ENCODE measurements around the gene GSTO1. TPM values are rescaled to one million over a fixed set of nuclear protein-coding genes. Genes with fewer than 3 reads are reported as not detected.

The GSTO1 gene
- total and polyA plus RNA-seq, 9 of the 15 experiments (the other 6 are each of a cell fraction or from before 2014, with no cell fraction given), result 136 to 592 (median 237) TPM

GRCh38 chr10:104284846-104285245 lies 30.2 kb downstream of the GSTO1 start (continued):
- TF ChIP-seq MGA (IDR thresholded peaks at IDR 0.05) (no peak), NR3C1 (CRISPR knock-in tag; IDR thresholded peaks at IDR 0.05) (no peak), BRF1 (IDR thresholded peaks at IDR 0.05; ENCODE audit: borderline replicate concordance, extremely low read depth, insufficient read length) (no peak), HOXB6 (CRISPR knock-in tag; IDR thresholded peaks at IDR 0.05; ENCODE audit: borderline replicate concordance) (no peak), MEF2D (tag; conservative IDR thresholded peaks at IDR 0.05; ENCODE audit: low read depth) (no peak), RFX1 (IDR thresholded peaks at IDR 0.05) (no peak), ZBTB9 (CRISPR knock-in tag; IDR thresholded peaks at IDR 0.05) (no peak), NR2F6 (CRISPR knock-in tag; IDR thresholded peaks at IDR 0.05) (no peak), HMGN3 (IDR thresholded peaks at IDR 0.05; ENCODE audit: borderline replicate concordance, extremely low read depth, insufficient read length, low read depth, low read length) (no peak), BRCA1 (IDR thresholded peaks at IDR 0.05) (no peak), BRCA1 (CRISPR knock-in tag; IDR thresholded peaks at IDR 0.05) (no peak), ZNF217 (CRISPR knock-in tag; IDR thresholded peaks at IDR 0.05) (no peak), NBN (IDR thresholded peaks at IDR 0.05; ENCODE audit: low read depth) (no peak)
